Memory B cell (primary cell): ENCODE results near the gene NECAB3.

Experiments
- ATAC-seq: fragments of 150-1000 bp; cut with Tn5 transposase; 2 replicates; pipeline ENCODE4 v1.10.0; 2021; ENCODE audit warnings: low read depth, mild to moderate bottlenecking, moderate library complexity
- DNase-seq, 2 donors: peaks; one replicate each; pipeline ENCODE4 v3.0.0; 2022; ENCODE audit warnings: low spot score in 2 of 2
- H3K27ac Mint-ChIP-seq: one replicate; pipeline ENCODE4 v1.8.0; 2022; ENCODE audit warnings: mild to moderate bottlenecking, moderate library complexity, mixed read lengths
- H3K27me3 Mint-ChIP-seq: one replicate; pipeline ENCODE4 v1.8.0; 2022; ENCODE audit warnings: mixed read lengths
- H3K36me3 Mint-ChIP-seq: one replicate; pipeline ENCODE4 v1.8.0; 2022; ENCODE audit warnings: mild to moderate bottlenecking, mixed read lengths
- H3K4me1 Mint-ChIP-seq: one replicate; pipeline ENCODE4 v1.8.0; 2022; ENCODE audit warnings: mixed read lengths
- H3K4me3 Mint-ChIP-seq: one replicate; pipeline ENCODE4 v1.8.0; 2022; ENCODE audit warnings: mild to moderate bottlenecking, moderate library complexity, mixed read lengths
- H3K9me3 Mint-ChIP-seq: one replicate; pipeline ENCODE4 v1.8.0; 2022; ENCODE audit warnings: mixed read lengths

NECAB3 gene

DNA sequence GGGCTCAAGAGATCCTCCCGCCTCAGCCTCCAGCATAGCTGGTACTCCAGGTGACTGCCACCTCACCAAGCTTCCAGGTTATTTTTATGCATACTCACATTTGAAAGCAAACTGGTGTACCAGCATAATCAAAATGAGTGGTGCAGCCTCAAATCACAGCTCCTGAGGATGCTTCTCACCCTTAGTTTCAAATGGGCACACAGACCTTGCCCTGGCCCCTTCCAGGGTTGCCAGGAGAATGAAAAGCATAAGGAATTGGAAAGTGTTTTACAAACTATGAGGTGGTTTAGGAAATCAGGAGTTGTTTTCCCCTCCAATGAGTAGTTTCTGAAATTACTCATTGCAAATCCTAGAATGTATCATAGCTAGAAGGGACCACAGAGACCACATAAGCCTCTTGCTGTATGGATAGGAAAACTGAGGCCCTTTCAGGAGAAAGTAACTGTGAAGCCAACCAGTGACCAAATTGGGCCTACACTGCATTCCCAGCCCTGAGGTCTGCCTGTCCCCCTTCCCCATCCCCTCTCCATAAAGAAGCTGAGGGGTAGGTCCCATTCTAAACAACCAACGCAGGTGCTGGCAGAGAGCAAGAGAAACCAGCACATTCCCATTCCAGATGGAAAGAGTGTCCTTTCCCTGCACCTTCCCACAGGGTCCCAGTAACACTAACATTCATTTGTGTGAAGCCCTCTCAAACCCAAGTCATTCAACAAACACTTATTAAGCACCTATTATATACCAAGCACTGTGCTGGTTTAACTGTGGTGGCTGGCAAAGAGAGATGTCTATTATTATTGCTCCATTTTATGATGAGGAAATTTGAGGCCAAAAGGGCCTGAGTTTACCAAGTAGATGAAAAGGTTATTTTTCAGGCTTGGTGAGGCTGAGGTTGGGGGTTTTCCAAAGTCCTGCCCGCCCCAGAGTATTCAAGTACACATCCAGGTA is 14.0 kb upstream of the NECAB3 start:
- H3K27me3 Mint-ChIP-seq = no peaks in the 10 kb centered on the region
- no peaks in the 10 kb centered on the region for H3K9me3 Mint-ChIP-seq
- H3K4me1 Mint-ChIP-seq = peaks cover 19% of the 10 kb centered on the region
- no peaks in the 10 kb centered on the region for H3K36me3 Mint-ChIP-seq
- DNase-seq = no peak
- no peak overlapping the region for H3K4me3 Mint-ChIP-seq
- H3K27ac Mint-ChIP-seq = no peak overlapping the region
- ATAC-seq = no peak

DNA sequence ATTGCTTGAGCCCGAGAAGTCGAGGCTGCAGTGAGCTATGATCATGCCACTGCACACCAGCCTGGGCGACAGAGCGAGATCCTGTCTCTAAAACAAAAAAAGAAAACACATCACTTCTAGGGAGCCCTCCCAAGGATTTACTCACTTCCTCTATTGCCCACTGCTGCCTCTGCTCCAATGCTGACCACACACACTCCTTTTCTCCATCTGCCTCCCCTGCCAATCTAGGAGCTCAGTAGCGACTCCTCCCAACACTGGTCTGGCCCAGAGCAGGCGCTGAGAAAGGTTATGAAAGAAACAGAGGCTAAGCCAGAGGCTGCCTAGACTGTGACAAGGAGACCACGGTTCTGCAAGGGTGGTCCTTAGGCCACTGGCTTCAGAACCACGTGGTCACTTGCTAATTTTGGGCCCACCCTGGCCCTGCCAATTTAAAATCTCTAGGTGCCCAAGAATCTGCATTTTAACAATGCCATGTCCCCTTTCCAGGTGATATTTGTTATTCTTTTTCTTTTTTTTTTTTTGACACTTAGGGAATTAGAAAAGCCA is 13.2 kb upstream of the NECAB3 start:
- peaks cover 19% of the 10 kb centered on the region for H3K4me1 Mint-ChIP-seq
- H3K36me3 Mint-ChIP-seq = no peaks in the 10 kb centered on the region
- no peaks in the 10 kb centered on the region for H3K9me3 Mint-ChIP-seq
- no peak overlapping the region for H3K27ac Mint-ChIP-seq
- H3K27me3 Mint-ChIP-seq = no peaks in the 10 kb centered on the region
- peak overlapping the region; percentile 86 for H3K4me3 Mint-ChIP-seq
- ATAC-seq (no peak), DNase-seq (no peak)

DNA sequence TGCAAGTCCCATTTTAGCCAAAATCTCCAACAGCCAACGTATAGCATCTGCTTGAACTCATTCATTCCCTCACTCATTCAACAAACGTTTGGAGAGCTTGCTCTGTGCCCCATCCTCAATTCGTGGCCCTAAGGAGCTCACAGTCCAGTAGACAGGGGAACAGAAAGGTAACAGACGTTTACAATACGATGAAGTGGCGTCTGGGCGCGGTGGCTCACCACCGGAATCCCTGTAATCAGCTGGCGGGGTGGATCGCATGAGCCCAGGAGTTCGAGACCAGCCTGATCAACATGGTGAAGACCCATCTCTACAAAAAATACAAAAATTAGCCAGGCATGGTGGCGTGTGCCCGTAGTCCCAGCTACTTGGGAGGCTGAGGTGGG is 12.7 kb upstream of the NECAB3 start:
- H3K27me3 Mint-ChIP-seq = no peaks in the 10 kb centered on the region
- DNase-seq = no peak
- H3K27ac Mint-ChIP-seq = no peak overlapping the region
- H3K4me3 Mint-ChIP-seq = peak overlapping the region; percentile 86
- H3K36me3 Mint-ChIP-seq = no peaks in the 10 kb centered on the region
- H3K9me3 Mint-ChIP-seq = no peaks in the 10 kb centered on the region
- no peak for ATAC-seq
- peaks cover 20% of the 10 kb centered on the region for H3K4me1 Mint-ChIP-seq

DNA sequence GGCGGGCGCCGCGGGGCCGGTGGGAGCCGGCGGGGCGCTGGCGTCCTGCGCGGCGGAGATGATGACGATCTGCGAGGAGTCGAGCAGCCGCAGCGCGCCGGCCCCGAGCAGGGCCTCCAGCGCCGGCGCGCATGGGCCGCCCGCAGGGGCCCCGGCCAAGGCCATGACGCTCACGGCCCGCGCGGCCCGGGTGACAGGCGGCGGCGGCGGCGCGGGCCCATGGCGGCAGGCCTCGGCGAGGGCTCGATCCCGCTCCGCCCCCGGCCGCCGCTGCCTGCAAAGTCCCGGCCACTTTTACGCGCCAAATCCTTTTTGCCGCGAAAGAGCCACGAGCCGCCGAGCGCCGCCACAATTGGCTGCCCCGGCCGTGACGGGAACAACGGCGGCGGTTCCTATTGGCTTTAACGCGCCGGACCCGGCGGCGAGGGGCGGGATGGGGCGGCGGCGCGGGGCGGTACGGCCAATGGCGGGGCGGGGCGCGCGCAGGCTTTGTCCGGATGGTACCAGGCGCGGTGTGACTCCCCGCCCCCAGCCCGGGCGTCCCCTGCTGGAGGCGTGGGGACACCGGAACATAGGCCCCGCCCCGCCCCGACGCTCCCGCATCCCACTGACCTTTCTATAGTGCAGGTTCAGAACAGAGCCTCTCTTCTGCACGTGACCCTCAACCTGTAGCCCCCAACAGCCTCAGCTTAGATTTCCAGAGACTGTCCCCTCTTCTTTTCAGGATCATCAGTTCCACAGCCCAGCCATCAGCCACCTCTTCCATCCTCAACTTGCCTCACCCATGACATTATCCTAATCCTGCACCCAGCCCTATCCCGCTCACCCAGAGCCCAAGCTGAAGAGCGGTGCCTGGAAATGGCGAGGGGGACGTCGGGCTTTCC is 12.1 kb upstream of the NECAB3 start, which contains the start of gene E2F1:
Gene E2F1 (minus strand): TSS at position 286 of the 884 bp plus-strand sequence. CDS start 121 bp downstream, at position 165.
- no peaks in the 10 kb centered on the region for H3K27me3 Mint-ChIP-seq
- peak; percentile 91 for ATAC-seq
- H3K36me3 Mint-ChIP-seq = no peaks in the 10 kb centered on the region
- peaks cover 22% of the 10 kb centered on the region for H3K4me1 Mint-ChIP-seq
- peak within 1 kb of the TSS; percentile 82 for H3K27ac Mint-ChIP-seq
- peak within 1 kb of the TSS; percentile 86 for H3K4me3 Mint-ChIP-seq
- peak; percentile 92 to 94 for DNase-seq
- H3K9me3 Mint-ChIP-seq = no peaks in the 10 kb centered on the region

DNA sequence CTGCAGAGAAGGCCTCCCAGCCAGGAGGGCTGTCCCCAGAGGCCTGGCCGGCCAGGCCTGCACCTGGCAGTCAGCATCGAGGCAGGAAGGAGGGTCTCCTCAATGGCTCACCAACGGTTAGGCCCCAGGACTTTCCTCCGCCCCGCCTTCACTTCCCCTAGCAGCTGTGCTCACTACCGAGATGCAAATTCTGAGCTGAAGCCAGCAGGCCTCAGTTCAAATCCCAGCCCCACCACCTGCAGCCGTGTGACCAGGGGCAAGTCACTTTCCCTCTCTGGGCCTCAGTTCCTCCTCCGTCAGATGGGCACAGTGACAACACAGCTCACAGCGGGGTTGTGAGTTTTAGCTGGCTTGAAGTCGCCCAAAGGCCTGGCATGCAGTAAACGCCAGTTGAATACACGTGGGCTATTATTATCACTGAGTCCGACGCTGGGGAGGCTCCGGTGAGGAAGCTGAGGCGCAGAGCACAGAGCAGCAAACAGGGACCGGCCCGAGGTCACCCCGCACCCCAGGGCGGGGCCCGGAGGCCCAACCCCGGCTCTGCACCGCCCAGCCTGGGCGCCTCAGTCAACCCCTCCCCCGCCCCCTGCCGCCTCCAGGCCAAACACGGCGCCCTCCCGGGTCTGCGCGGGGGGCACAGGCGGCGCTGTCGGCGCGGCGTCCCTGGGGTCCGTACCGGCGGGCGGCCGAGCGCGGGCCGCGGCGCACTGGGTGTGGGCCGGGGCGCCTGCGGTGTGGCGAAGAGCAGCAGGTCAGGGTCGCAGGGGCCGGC is 11.3 kb upstream of the NECAB3 start:
- no peaks in the 10 kb centered on the region for H3K27me3 Mint-ChIP-seq
- H3K36me3 Mint-ChIP-seq = no peaks in the 10 kb centered on the region
- DNase-seq (peak; percentile 53 to 54), ATAC-seq (peak; percentile 57)
- H3K27ac Mint-ChIP-seq = peak overlapping the region; percentile 82
- peak overlapping the region; percentile 86 for H3K4me3 Mint-ChIP-seq
- peaks cover 23% of the 10 kb centered on the region for H3K4me1 Mint-ChIP-seq
- no peaks in the 10 kb centered on the region for H3K9me3 Mint-ChIP-seq

DNA sequence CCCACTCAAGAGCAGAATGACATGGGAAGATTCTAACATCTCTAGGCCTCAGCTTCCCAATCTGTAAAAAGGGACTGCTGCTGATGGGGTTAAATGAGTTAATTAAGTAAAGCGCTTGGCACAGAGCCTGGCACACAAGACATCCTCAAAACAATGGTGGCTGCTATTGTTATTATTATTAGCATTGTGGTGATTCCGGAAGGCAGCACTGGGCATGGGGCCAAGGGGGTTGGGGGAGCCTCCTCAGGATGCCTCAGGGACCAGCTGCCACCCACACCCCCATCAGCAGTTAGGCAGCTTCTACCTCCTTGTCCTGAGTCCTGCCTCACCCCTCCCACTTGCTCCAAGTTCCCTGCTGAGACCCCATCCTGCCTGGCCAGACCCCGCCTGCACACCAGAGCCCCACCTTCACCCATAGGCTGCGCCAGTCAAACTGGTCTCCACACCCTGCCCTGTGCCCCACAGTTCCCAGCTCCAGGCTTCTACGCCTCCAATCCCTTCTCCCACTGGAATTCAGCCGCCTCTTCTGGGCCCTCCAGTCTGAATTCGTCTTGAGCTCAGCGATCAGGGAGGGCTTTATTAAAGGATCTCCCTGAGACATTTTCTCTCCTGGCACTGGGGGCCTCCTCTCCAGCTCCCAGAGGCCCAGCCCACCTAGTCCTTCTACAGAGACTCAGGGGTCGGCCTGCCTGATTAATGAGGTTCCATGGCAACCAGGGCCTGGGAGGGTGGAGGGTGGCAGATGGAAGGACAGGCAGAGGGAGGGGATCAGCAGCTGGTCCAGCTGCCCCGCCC is 10.5 kb upstream of the NECAB3 start:
- DNase-seq (no peak), ATAC-seq (no peak)
- peaks cover 26% of the 10 kb centered on the region for H3K4me1 Mint-ChIP-seq
- H3K27ac Mint-ChIP-seq = peak overlapping the region; percentile 82
- no peaks in the 10 kb centered on the region for H3K36me3 Mint-ChIP-seq
- H3K4me3 Mint-ChIP-seq = peak overlapping the region; percentile 86
- no peaks in the 10 kb centered on the region for H3K9me3 Mint-ChIP-seq
- H3K27me3 Mint-ChIP-seq = no peaks in the 10 kb centered on the region

DNA sequence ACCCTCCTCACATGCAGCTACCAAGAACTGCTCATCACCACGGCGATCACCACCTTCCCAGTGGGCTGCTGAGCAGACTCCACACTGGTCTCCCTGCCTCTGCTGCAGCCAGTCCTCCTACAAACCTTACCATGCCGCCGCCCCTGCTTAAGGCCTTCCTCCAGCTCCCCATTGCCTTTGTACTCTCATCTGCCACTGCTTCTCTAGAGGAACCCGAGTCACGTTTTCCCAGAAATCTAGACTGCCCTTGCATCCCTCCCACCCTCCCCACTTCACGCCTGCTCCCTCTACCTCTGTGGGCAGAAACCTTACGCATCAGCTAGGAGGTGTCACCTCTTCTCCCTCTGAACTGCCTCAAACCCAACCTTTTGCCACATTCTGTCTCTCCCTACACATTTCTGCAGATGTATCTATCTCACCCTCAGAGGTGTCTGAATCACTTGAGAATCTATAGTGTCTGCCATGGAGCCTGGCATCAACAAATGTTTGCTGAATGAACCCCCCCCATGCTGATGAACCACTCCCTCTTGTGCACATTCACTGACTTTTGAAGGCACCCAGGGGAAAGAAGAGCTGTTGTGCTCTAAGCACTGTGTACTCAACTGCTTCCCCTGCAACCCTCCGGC is 7.6 kb upstream of the NECAB3 start:
- no peaks in the 10 kb centered on the region for H3K9me3 Mint-ChIP-seq
- H3K4me1 Mint-ChIP-seq = peaks cover 31% of the 10 kb centered on the region
- no peak overlapping the region for H3K4me3 Mint-ChIP-seq
- H3K27ac Mint-ChIP-seq = no peak overlapping the region
- no peaks in the 10 kb centered on the region for H3K27me3 Mint-ChIP-seq
- ATAC-seq = no peak
- no peak for DNase-seq
- H3K36me3 Mint-ChIP-seq = no peaks in the 10 kb centered on the region

DNA sequence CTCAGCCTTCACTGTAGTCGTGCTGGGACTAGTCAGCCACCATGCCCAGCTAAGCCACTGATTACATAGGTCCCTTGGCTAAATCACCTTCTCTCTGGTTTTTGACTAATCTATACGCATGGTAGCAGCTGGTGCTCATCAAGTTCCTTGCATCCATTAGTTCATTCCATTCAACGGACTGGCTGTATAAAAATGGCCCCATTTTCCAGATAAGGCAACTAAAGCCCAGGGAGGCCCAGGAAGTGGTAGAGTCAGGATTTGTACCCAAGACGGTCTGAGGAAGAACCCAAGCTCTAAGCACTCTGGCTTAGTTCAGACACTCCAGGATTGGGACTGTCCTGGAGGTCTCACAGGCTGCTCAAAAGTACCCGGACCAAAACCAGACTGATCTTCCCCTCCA is 7.1 kb upstream of the NECAB3 start:
- no peaks in the 10 kb centered on the region for H3K27me3 Mint-ChIP-seq
- ATAC-seq (no peak), DNase-seq (no peak)
- H3K27ac Mint-ChIP-seq = no peak overlapping the region
- H3K4me3 Mint-ChIP-seq = no peak overlapping the region
- no peaks in the 10 kb centered on the region for H3K9me3 Mint-ChIP-seq
- peaks cover 27% of the 10 kb centered on the region for H3K4me1 Mint-ChIP-seq
- H3K36me3 Mint-ChIP-seq = no peaks in the 10 kb centered on the region

DNA sequence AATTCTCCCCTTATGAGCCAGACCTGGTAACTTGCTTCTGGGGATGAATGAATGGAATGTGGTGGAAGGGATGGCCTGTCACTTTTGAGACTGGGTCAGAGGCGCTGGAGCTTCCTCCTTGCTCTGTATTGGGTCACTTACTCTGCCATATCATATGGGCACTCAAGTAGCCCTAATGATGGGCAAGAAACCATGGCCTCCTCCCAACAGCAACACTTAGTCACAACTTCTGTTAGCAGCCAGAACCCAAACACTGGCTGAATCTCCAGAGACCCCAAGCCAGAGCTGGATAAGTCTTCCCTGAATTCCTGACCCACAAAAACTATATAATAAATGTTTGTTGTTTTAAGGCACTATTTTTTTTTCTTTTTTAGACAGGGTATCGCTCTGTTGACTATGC is 6.5 kb upstream of the NECAB3 start:
- H3K27ac Mint-ChIP-seq = no peak overlapping the region
- peaks cover 27% of the 10 kb centered on the region for H3K4me1 Mint-ChIP-seq
- H3K27me3 Mint-ChIP-seq = no peaks in the 10 kb centered on the region
- DNase-seq (no peak), ATAC-seq (no peak)
- H3K4me3 Mint-ChIP-seq = no peak overlapping the region
- H3K9me3 Mint-ChIP-seq = no peaks in the 10 kb centered on the region
- no peaks in the 10 kb centered on the region for H3K36me3 Mint-ChIP-seq

DNA sequence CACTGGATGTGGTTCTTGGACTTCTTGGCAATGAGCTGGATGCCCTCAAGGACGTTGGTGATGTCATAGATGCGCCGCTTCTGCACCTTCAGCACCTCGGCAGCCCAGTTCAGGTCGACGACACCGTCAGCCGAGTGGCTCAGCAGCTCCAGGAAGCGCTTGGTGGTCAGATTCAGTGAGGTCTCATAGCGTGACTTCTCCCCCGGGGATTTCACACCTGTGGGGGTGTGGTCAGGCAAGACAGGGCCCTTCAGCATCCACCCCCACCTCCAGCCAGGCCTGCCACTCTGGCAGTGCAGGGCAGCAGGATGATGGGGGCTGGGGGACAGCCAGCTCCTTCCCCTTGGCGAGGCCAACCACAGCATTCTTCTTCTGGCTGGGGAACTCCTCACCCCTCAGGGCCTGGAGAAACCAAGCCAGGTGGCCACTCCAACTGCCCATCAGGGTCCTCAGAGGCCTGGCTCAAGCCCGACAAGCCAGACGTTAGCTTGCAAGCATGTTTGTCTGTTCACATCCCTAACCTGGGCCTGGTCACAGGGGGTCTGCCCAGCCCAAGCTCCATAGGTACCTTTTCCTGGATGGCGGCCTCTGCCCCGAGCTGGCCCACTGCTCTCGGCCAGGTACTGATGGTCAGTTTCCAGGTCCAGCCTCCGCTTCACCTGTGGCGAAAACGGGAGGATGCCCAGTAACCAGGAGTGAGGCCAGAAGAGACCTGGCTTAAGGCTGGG is 5.7 kb upstream of the NECAB3 start:
- DNase-seq = peak; percentile 61 to 73

DNA sequence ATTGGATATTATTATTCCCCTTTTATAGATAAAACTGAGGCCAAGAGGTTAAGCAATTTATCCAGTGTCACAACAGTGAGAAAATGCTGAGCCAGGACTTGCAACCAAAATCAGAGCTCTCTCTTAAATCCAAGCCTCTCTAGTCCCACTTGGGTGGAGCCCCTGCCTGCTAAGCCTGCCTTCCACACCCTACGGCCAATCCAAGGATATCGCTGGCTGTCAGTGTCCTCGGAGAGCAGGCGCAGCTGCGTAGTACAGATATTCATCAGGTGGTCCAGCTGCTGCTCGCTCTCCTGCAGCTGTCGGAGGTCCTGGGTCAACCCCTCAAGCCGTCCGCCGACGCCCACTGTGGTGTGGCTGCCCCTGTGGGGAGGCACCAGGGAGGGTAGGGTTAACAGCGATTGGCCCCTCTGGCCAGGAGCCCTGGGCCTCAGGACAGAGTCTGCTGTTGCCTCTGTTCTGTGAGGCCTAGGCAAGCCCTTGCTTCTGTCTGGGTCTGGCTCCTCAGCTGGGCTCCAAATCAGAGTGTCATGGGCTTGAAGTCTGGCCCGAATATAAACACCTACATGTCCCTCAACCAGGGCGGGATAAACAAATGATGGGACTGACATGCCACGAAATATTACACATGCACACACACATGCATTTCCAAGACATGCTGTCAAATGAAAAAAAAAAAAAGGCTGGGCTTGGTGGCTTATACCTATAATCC is 3.9 kb upstream of the NECAB3 start:
- H3K36me3 Mint-ChIP-seq = peaks cover 2% of the 10 kb centered on the region
- H3K9me3 Mint-ChIP-seq = no peaks in the 10 kb centered on the region
- DNase-seq = no peak
- H3K4me1 Mint-ChIP-seq = peaks cover 30% of the 10 kb centered on the region
- no peak for ATAC-seq
- no peaks in the 10 kb centered on the region for H3K27me3 Mint-ChIP-seq
- H3K27ac Mint-ChIP-seq = peak overlapping the region; percentile 14
- H3K4me3 Mint-ChIP-seq = no peak overlapping the region

More for the DNA sequence above, 5.7 kb upstream of the NECAB3 start:
- Mint-ChIP-seq H3K4me1 (peaks cover 25% of the 10 kb centered on the region), H3K27ac (peak overlapping the region; percentile 14), H3K27me3 (no peaks in the 10 kb centered on the region), H3K4me3 (peak overlapping the region; percentile 12), H3K9me3 (no peaks in the 10 kb centered on the region), H3K36me3 (no peaks in the 10 kb centered on the region)
- ATAC-seq = peak; percentile 97
